ENCODE data around the gene MBOAT2.
"Not testable (repeated sequence)": the region's sequence is repeated elsewhere in the genome, so short reads cannot be mapped to it uniquely, and the experiment has no call there.

MBOAT2 gene

GRCh38 chr2:8987410-8987809 is 16.1 kb downstream of the MBOAT2 start:
- no peak for DNase-seq

GRCh38 chr2:8986327-8986976 is 17.0 kb downstream of the MBOAT2 start:
- DNase-seq: peak; percentile 24

GRCh38 chr2:8985561-8986326 is 17.7 kb downstream of the MBOAT2 start:
- no peak for DNase-seq

DNA sequence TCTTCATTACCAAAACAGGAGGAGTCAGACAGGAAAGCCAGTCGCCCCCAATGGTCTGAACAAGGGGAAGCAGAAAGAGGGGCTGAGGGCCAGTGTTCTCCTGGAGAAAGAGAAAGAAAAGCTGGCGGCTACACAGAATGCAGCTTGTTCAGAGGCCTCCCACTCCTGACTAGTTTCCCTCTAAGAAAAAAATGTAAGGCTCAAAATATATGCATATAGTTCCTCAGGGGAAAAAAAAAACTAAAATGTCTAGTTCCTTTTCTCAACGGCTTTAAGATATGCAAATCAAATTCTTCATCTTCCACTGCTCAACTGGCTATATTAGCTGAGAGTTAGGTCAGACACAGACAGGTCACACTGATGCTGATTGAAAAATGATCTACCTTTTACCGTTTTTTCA is 18.6 kb downstream of the MBOAT2 start:
- no peak for DNase-seq

- DNase-seq: no peak
Observed at GRCh38 chr2:8984157-8984556, 19.3 kb downstream of the MBOAT2 start.

GRCh38 chr2:8983571-8983970 is 19.9 kb downstream of the MBOAT2 start:
- DNase-seq: no peak

DNA sequence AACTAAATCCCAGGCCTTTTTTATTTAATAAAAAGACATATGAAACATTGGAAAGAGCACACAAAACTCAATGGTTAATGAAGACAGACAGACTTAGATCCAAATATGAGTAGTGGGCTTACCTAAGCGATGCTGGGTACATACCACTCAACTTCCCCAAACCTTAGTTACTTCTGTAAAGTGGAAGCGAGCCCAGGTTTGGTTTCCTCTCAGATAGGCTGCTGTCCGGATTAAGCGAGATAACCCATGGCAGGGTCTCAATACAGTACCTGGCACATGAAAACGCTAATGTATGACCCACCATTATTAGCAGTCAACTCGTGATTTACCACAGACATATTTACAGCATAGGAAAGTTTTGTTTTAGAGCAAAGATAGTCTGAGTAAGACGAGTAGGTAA is 21.6 kb downstream of the MBOAT2 start:
- DNase-seq: no peak

DNA sequence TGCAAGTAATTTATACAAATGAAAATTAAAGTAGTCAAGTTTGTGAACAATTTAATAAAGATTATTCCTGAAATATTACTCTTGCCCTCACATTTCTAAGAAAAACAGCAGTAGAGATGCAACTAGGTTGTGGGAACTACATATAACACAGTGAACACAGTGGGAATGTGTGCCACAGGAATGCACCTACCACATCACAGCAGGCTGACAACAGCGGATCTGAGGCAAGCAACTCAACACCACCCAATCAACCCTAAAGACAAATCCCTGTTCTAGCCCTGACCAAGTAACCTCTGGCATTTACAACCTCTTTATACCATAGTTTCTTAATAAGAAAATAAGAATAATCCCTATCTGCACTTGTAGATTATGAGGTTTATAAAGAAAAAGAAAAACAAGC is 23.4 kb downstream of the MBOAT2 start:
- DNase-seq: no peak

DNA sequence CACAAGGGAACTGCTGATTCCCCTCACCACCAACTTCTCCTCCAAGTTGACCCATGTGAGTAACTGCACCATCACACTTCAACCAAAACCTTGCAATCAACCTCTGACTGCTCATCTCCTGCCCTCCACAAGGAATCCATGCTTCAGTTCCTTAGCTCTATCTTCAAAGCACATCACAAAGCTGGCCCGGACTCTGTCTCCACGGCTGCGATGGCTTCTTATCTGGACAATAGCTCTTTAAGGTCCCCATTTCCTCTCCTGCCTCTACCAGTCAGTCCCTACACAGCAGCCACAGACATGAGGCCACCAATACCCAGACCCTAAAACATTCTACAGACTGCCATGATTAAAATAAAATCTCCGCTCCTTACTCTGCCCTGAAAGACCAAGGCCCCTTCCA is 25.7 kb downstream of the MBOAT2 start:
- DNase-seq: no peak

DNA sequence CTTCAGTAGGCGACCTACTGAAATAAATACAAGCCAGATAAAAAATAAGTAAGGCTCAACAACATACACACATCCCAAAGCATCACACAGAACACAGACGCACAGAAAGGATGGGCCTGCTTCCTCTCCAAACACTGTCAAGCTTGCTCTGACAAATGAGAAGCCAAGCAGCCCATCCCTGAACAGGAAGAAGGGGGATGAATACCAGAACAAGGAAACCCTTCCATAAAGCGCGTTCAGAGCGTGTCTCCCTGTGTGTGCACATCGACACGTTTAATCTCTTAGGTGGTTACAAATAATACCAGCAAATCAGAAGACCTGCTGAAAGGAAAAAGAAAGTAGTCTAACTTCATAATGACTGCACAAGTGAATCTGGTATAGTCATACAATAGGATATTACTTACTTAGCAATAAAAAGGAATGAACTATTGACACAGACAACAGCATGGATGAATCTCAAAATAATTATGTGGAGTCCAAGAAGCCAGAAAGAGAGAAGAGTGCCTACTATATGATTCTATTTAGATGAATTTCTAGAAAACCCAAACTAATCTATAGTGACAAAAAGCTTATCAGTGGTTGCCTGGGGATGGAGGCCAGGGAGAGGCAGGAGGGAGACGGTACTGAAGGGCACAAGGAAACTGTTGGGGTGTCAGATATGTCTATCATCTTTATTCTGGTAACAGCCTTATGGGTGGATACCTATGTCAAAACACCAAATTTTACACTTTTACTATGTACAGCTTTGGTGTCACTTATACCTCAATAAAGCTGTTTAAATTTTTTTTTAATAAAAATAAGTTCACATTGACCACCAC is 26.8 kb downstream of the MBOAT2 start:
- no peak for DNase-seq

GRCh38 chr2:8974016-8974415 is 29.5 kb downstream of the MBOAT2 start:
- DNase-seq: no peak

- DNase-seq: not testable (repeated sequence)
Observed at GRCh38 chr2:8973017-8973416, 30.5 kb downstream of the MBOAT2 start.

DNA sequence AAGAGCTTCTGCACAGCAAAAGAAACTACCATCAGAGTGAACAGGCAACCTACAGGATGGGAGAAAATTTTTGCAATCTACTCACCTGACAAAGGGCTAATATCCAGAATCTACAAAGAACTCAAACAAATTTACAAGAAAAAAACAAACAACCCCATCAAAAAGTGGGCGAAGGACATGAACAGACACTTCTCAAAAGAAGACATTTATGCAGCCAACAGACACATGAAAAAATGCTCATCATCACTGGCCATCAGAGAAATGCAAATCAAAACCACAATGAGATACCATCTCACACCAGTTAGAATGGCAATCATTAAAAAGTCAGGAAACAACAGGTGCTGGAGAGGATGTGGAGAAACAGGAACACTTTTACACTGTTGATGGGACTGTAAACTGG is 30.9 kb downstream of the MBOAT2 start:
- DNase-seq: not testable (repeated sequence)

GRCh38 chr2:8969348-8969747 is 34.1 kb downstream of the MBOAT2 start:
- not testable (repeated sequence) for DNase-seq

- no peak for DNase-seq
Observed at GRCh38 chr2:8966123-8966908, 37.2 kb downstream of the MBOAT2 start.

- DNase-seq: no peak
Observed at GRCh38 chr2:8965216-8965969, 38.1 kb downstream of the MBOAT2 start.

GRCh38 chr2:8962890-8963289 is 40.6 kb downstream of the MBOAT2 start:
- no peak for DNase-seq

DNA sequence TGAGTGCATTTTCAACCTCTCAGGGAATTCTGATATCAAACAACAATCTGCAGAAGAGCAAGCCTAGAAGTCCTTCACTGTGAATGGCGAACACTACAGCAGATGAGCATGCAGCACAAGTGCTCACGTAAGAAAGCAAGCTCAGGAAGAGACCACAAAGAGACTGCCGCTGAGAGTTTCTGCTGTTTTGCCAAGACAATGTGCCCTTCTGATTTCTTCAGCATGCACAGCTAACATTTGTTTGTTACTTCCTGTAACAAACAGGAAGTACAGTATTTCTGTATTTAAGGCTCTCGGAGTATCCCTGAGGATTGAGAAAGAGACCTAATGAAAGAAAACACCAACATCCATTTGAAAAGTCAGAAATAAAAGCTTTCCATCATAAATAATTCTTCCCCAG is 45.9 kb downstream of the MBOAT2 start:
- DNase-seq: no peak

DNA sequence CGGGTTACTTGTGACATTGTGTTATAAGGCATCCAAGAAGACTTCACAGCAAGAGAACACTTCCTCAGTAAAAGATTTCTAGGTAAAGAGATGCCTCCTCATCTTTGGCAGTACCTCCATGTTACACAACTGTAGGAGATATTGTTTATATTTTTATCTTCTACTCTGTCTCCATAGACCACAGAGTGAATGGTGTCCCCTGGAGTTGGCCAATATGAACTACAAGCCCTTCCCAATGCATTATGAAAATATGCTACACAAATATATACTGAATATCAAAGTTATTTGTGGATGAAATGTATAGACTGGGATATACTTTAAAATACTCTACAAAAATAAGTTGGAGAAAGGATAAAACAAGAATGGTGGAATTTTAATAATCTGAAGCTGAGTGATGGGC is 46.7 kb downstream of the MBOAT2 start:
- no peak for DNase-seq

GRCh38 chr2:8954990-8955389 is 48.5 kb downstream of the MBOAT2 start:
- no peak for DNase-seq

- DNase-seq: no peak
Observed at GRCh38 chr2:8953525-8953924, 50.0 kb downstream of the MBOAT2 start.

- DNase-seq: no peak
Observed at GRCh38 chr2:8939486-8940114, 63.9 kb downstream of the MBOAT2 start.
